Heart right ventricle (tissue), 16 donors: ENCODE data around the gene CAPZB. TPM values are rescaled to one million over a fixed set of nuclear protein-coding genes. Genes with fewer than 3 reads are reported as not detected.
A peak's percentile ranks its signal among the peaks of the same experiment; 100 is the strongest.

ENCODE experiments used
- ATAC-seq, 8 donors: fragments of 200-7000 bp; cut with Tn5 transposase; one replicate each; pipeline ENCODE4 v1.9.1; 2020; ENCODE audit warnings: mild to moderate bottlenecking in 8 of 8, moderate library complexity in 8 of 8, moderate number of reproducible peaks in 1 of 8
- DNase-seq, 2 donors: peaks; one replicate each; pipeline ENCODE4 v3.0.0-alpha.2; 2020
- H3K27ac ChIP-seq, 10 donors: fragments of 200-600 bp; sonication (generic) in 2 of 10; one replicate each; pipeline versions ENCODE4 v1.5.0 to v1.8.0; 2020 to 2022; ENCODE audit warnings: mild to moderate bottlenecking in 3 of 10
- H3K27me3 ChIP-seq, 7 donors: fragments of 200-600 bp; one replicate each; pipeline ENCODE4 v1.8.0; 2021 to 2022; ENCODE audit warnings: mild to moderate bottlenecking in 2 of 7
- H3K36me3 ChIP-seq, 9 donors: fragments of 200-600 bp; sonication (generic) in 1 of 9; one replicate each; pipeline versions ENCODE4 v1.5.0 to v1.8.0; 2020 to 2022; ENCODE audit warnings: mild to moderate bottlenecking in 2 of 9
- H3K4me1 ChIP-seq, 9 donors: fragments of 200-600 bp; sonication (generic) in 1 of 9; one replicate each; pipeline versions ENCODE4 v1.5.0 to v1.8.0; 2020 to 2022; ENCODE audit warnings: mild to moderate bottlenecking in 4 of 9
- H3K4me3 ChIP-seq, 10 donors: fragments of 200-600 bp; sonication (generic) in 2 of 10; one replicate each; pipeline versions ENCODE4 v1.5.0 to v1.8.0; 2020 to 2022; ENCODE audit warnings: mild to moderate bottlenecking in 7 of 10, moderate library complexity in 2 of 10
- H3K9me3 ChIP-seq, 11 donors: fragments of 200-600 bp in 10 of 11; sonication (generic) in 2 of 11; one replicate each; pipeline versions ENCODE4 v1.5.0 to v1.8.0; 2013 to 2022; ENCODE audit warnings: mild to moderate bottlenecking in 2 of 11, control low read depth in 1 of 11, moderate library complexity in 1 of 11
- CTCF ChIP-seq, 9 donors: fragments of 200-600 bp; sonication (generic) in 2 of 9; IDR thresholded peaks; one replicate each; pipeline versions ENCODE4 v1.5.0 to v1.8.0; 2021 to 2022; ENCODE audit warnings: antibody characterized with exemption in 9 of 9, mild to moderate bottlenecking in 5 of 9, moderate library complexity in 1 of 9
- WGBS, 2 donors: extraction: QIAGEN DNeasy Blood & Tissue Kit; methylation state at CpG; one replicate each; pipeline ENCODE4 v1.1.7; 2013; ENCODE audit warnings: inconsistent platforms in 1 of 2; 5-methylcytosine and 5-hydroxymethylcytosine counted together
- intact Hi-C, 10 donors: fragments of 100-400 bp; cut with DNase I; formaldehyde crosslinking; loops; one replicate each; pipeline versions ENCODE4 v1.11.1 to v1.14.2; 2022
- polyA plus RNA-seq, 2 donors: library from polyadenylated mRNA; stranded (reverse); fragments of 200-250 nt; gene quantifications; one replicate each; pipeline ENCODE4 v1.2.3, GENCODE V29; 2013
- total RNA-seq, 10 donors: library from RNA; stranded (reverse); fragmentation: NEBNext Ultra II Directional in 3 of 10; extraction: Animal tissue kit (Norgen Biotek cat#: 25700) in 3 of 10; gene quantifications; one replicate each; pipeline versions ENCODE4 v1.2.1 to v1.2.4, GENCODE V29; 2021 to 2023
- donor health status: Arrhythmogenic right ventricular cardiomyopathy.
- donor health status: ischemic (EF 13 %, LVEDD 7.1; RV severe dilation, severe dysfunction).
- donor health status: healthy with polysubstance abuse.
- donor health status: DM: no; HTN: yes; CAD: no.
- donor health status: DM: no; HTN: no; CAD: no.
- donor health status: ischemic (EF 25% LVEDD 6.9; RV normal size, moderate dysfunction).
- donor health status: ischemic (EF 25% LVEDD 5.7; RV mildly dilated, moderate dysfunction).
- donor health status: healthy.
- donor health status: DM: yes; HTN: yes; CAD: no.
- donor health status: Ischemic cardiomyopathy.
- donor health status: ischemic (EF 35%, LVEDD 5.7; RV mildly dilated, moderate dysfunction).
- donor health status: nonischemic (EF 11% LVEDD 7.7; RV severe dilation, severe dysfunction).
- donor health status: DM: yes; HTN: yes; CAD: no.
- donor health status: PGD.
- donor health status: ischemic (EF 29% LVEDD 5.4; RV normal size, mild dysfunction).
- donor health status: nonischemic (EF 23%, LVEDD 6.1; RV moderate dilation, normal function).

The CAPZB gene
- total and polyA plus RNA-seq, 12 donors: 158 to 307 (median 228) TPM

DNA sequence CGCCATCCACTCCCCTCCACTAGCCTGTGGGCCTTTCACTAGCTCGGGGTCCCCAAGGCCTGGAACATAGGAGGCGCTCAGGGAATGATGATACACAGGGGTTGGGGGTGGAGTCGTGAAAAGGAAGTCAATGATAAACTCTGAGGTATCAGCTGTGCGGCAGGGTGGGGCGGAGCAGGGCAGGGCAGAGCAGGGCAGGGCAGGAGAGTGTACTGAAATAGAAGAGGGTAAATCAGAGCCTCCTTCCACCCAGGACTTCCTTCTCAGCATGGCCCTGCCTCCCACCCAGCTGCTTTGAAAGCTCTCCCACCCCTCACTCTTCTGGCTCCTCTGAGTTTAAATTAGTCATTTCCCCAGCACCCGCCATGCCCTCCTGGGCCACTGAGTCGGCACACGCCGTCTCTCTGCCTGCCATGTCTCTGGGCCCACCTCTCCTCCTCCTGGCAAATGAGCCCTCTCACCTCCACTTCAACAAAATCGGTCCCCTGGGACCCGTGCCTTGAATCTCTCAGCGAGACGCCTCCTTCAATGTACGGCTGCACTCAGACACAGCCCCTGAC lies 16.9 kb downstream of the CAPZB start:
- TF ChIP-seq CTCF (IDR thresholded peaks at IDR 0.05): no peak
- Histone ChIP-seq H3K36me3 (peaks cover 0 to 54% (median 0%) of the 10 kb centered on the region in 9 donors), H3K9me3 (no peaks in the 10 kb centered on the region), H3K4me3 (peak overlapping the region in 1 of 10 donors; percentile 17), H3K27me3 (no peaks in the 10 kb centered on the region), H3K27ac (peak overlapping the region in 9 of 10 donors; percentile 19 to 86 (median 64)), H3K4me1 (peaks cover 11 to 100% (median 66%) of the 10 kb centered on the region in 9 donors)
- peak; percentile 38 to 45 for DNase-seq
- ATAC-seq: peak; percentile 39 to 64 (median 53)
- 67% methylated on average over 15 of the region's 15 CpGs for WGBS, 2 donors
- intact Hi-C loops: no loop called here

DNA sequence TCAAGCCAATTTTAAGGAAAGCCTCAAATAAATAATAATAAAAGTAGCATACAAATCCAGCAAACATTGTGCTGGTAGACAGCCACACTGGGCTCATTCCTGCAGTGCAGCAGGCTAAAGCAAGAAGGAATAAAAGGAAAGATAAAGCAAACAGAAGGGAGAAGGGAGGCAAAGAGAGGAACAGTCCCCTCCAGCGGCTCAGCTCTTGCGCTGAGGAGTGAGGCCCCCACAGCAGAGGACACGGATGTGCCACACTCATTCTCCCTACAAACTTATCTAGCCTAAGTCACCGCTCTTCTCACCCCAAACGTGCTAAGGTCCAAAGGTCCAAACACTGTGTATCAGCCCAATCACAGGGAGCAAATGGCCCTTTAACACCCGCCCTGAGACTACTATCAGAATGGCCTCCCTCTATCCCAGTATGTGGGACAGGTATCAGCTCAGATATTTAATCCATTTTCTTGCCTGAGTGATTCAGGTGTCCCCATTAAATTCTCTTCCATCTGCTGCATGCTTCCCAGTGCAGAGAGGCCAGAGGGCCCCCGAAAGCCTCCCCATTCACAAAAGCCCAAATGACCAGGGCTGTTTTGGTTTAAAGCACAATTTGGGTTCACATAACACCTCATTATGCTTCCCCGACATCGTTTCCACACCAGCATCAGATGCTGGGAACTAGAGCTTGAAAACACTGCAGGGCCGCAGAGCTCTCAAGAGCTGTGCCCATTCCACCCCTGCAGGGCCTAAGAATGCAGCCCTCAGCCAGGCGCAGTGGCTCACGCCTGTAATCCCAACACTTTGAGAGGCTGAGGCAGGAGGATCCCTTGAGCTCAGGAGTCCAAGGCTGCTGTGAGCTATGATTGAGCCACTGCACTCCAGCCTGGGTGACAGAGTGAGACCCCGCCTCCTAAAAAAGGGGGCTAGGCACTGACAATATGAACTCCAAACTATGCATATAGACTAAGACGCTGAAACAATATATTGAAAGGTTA lies 17.8 kb downstream of the CAPZB start:
- peak overlapping the region in 3 of 10 donors; percentile 19 to 86 (median 79) for H3K27ac ChIP-seq
- intact Hi-C loops: no loop called here
- no peaks in the 10 kb centered on the region for H3K9me3 ChIP-seq
- no peak for TF ChIP-seq CTCF (IDR thresholded peaks at IDR 0.05)
- H3K27me3 ChIP-seq: no peaks in the 10 kb centered on the region
- DNase-seq (no peak), ATAC-seq (no peak)
- 87 to 91% methylated on average over 14 of the region's 14 CpGs for WGBS, 2 donors
- H3K4me3 ChIP-seq: no peak overlapping the region
- peaks cover 18 to 100% (median 76%) of the 10 kb centered on the region in 9 donors for H3K4me1 ChIP-seq
- H3K36me3 ChIP-seq: peaks cover 0 to 44% (median 0%) of the 10 kb centered on the region in 9 donors

DNA sequence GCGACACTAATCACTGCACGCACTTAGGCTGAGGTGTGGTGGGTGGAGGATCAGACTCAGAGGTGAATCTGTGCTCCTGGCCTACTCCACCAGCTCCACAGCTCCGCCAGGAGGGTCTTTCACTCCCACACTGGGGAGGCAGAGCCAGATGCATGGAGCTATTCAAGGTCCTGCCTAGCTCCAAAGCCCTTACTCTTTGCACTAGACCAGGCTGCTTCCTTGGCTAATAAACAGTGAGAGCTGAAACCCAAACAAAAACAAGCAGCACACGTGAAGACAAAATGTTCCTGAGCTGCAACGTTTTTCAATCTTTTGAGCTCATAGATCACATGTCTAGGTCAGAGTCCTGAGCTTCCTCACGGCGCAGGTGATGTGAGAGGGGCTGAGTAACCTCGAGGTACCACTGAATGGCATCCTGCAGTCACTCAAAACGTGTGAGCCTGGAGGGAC lies 19.2 kb downstream of the CAPZB start:
- no peaks in the 10 kb centered on the region for H3K9me3 ChIP-seq
- TF ChIP-seq CTCF (IDR thresholded peaks at IDR 0.05): no peak
- WGBS, 2 donors: 68 to 71% methylated on average over 9 of the region's 9 CpGs
- H3K4me1 ChIP-seq: peaks cover 22 to 99% (median 79%) of the 10 kb centered on the region in 9 donors
- no peaks in the 10 kb centered on the region for H3K27me3 ChIP-seq
- intact Hi-C loops: no loop called here
- no peak overlapping the region for H3K4me3 ChIP-seq
- ATAC-seq (no peak), DNase-seq (no peak)
- peak overlapping the region in 5 of 10 donors; percentile 17 to 52 (median 39) for H3K27ac ChIP-seq
- H3K36me3 ChIP-seq: peaks cover 0 to 35% (median 0%) of the 10 kb centered on the region in 9 donors

- H3K27ac ChIP-seq: peak overlapping the region in 6 of 10 donors; percentile 23 to 52 (median 41)
- intact Hi-C loops: no loop called here
- 80 to 81% methylated on average over 4 of the region's 4 CpGs for WGBS, 2 donors
- no peak for TF ChIP-seq CTCF (IDR thresholded peaks at IDR 0.05)
- no peak overlapping the region for H3K4me3 ChIP-seq
- DNase-seq: no peak
- H3K4me1 ChIP-seq: peaks cover 23 to 99% (median 80%) of the 10 kb centered on the region in 9 donors
- no peaks in the 10 kb centered on the region for H3K9me3 ChIP-seq
- H3K27me3 ChIP-seq: no peaks in the 10 kb centered on the region
- peaks cover 0 to 35% (median 0%) of the 10 kb centered on the region in 9 donors for H3K36me3 ChIP-seq
- no peak for ATAC-seq
Observed at GRCh38 chr1:19465650-19466049, 19.7 kb downstream of the CAPZB start.
